ENCODE measurements around the gene ALPK3.

DNA sequence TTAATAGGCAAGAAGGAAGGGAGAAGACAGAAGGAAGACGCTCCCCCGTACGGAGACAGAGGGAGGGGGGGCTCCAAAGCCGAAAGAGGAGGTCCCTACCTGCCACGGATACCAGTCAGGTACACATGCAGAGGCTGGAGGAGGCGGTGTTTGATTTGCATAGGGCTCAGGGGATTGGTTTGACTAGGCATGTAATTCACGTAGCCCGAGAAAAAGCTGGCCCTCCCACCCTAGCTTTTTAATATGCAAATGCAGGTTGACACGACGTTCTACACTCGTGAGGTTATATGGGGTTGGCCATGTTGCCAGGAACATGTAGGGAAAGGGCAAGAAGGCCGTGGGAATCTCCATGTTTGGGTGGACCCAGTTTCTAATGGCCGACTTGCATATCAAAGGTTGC lies 39.0 kb upstream of the ALPK3 start:
- TF ChIP-seq EZH2 (IDR thresholded peaks at IDR 0.05; ENCODE audit: low read depth, unreplicated experiment) (no peak), CTCF (conservative IDR thresholded peaks at IDR 0.05; ENCODE audit: low read depth in 2 of 2) (no peak), EZH2phosphoT487 (IDR thresholded peaks at IDR 0.05; ENCODE audit: unreplicated experiment) (no peak), POLR2AphosphoS5 (IDR thresholded peaks at IDR 0.05; ENCODE audit: low read depth) (no peak), ZNF331 (CRISPR knock-in tag; IDR thresholded peaks at IDR 0.05; ENCODE audit: low read depth) (no peak), JUNB (IDR thresholded peaks at IDR 0.05; ENCODE audit: unreplicated experiment) (no peak), CREB1 (CRISPR knock-in tag; IDR thresholded peaks at IDR 0.05; ENCODE audit: low read depth) (no peak)
- TF ChIP-seq, protein P1, sequence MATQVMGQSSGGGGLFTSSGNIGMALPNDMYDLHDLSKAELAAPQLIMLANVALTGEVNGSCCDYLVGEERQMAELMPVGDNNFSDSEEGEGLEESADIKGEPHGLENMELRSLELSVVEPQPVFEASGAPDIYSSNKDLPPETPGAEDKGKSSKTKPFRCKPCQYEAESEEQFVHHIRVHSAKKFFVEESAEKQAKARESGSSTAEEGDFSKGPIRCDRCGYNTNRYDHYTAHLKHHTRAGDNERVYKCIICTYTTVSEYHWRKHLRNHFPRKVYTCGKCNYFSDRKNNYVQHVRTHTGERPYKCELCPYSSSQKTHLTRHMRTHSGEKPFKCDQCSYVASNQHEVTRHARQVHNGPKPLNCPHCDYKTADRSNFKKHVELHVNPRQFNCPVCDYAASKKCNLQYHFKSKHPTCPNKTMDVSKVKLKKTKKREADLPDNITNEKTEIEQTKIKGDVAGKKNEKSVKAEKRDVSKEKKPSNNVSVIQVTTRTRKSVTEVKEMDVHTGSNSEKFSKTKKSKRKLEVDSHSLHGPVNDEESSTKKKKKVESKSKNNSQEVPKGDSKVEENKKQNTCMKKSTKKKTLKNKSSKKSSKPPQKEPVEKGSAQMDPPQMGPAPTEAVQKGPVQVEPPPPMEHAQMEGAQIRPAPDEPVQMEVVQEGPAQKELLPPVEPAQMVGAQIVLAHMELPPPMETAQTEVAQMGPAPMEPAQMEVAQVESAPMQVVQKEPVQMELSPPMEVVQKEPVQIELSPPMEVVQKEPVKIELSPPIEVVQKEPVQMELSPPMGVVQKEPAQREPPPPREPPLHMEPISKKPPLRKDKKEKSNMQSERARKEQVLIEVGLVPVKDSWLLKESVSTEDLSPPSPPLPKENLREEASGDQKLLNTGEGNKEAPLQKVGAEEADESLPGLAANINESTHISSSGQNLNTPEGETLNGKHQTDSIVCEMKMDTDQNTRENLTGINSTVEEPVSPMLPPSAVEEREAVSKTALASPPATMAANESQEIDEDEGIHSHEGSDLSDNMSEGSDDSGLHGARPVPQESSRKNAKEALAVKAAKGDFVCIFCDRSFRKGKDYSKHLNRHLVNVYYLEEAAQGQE (IDR thresholded peaks at IDR 0.05; ENCODE audit: unreplicated experiment) = no peak

Measured in GM23338 (cell line).